ENCODE data around the gene LAMB2.

Gene LAMB2

DNA sequence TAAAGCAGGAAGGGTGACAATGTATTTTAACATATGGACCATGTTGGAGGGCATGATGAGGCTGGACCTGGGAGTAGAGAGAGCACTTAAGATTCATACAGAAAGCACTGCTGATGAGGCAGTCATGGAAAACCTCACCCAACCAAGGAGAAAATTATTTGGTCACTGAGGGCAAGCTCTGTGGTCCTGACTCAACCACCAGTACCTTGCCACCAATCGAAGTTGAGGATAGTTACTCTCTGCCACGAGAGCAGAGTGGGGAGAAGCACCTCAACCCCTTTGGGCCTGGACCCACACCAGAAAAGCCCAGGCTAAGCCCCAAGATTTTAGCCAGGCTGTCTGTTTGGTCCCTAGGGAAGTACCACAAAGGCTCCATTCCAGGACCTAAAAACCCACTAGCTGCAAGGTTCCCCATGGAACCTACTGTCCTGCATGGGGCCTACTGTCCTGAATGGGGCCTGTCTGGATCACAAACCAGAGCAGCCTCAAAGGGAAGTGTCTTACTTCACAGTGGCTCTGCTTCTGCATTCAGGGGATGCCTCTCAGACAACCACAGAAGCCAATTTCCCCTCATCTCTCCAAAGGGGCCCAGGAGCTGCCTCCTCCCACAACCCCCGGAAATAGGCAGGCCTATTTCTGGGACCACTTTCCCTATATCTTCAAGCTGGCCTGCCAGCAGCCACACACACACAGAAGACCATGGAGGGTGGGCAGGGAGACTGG is 29.1 kb upstream of the LAMB2 start:
- ChIA-PET CTCF (no interaction called here), POLR2A (ENCODE audit: low non-redundant PET) (no interaction called here)
- DNase-seq (ENCODE audit: low spot score) = no peak
- H3K27ac ChIP-seq = peak overlapping the region; percentile 35
- TF ChIP-seq, protein P1, sequence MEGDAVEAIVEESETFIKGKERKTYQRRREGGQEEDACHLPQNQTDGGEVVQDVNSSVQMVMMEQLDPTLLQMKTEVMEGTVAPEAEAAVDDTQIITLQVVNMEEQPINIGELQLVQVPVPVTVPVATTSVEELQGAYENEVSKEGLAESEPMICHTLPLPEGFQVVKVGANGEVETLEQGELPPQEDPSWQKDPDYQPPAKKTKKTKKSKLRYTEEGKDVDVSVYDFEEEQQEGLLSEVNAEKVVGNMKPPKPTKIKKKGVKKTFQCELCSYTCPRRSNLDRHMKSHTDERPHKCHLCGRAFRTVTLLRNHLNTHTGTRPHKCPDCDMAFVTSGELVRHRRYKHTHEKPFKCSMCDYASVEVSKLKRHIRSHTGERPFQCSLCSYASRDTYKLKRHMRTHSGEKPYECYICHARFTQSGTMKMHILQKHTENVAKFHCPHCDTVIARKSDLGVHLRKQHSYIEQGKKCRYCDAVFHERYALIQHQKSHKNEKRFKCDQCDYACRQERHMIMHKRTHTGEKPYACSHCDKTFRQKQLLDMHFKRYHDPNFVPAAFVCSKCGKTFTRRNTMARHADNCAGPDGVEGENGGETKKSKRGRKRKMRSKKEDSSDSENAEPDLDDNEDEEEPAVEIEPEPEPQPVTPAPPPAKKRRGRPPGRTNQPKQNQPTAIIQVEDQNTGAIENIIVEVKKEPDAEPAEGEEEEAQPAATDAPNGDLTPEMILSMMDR (conservative IDR thresholded peaks at IDR 0.05; ENCODE audit: low read depth) = no peak

DNA sequence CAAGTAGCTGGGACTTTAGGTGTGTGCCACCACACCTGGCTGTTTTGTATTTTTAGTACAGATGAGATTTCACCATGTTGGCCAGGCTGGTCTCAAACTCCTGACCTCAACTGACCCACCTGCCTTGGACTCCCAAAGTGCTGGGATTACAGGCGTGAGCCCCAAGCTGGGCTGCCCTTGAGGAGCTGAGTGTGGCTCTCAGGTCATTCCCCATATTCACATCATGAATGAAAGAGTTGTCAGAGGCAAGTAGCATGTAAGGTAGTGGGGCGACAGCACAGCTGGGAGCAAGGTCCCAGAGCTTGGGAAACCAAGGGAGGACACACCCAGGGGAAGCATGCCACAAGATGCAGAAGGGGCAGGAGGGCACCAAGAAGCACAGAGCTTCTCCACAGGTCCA is 28.3 kb upstream of the LAMB2 start:
- no peak for DNase-seq (ENCODE audit: low spot score)
- POLR2A ChIA-PET (ENCODE audit: low non-redundant PET) = no interaction called here
- peak overlapping the region; percentile 35 for H3K27ac ChIP-seq
- TF ChIP-seq, protein P1 (conservative IDR thresholded peaks at IDR 0.05; ENCODE audit: low read depth) = no peak
- CTCF ChIA-PET = interaction anchor here (0.6 kb wide), 1 partner anchor 1892 kb away, joined by 3 read pairs; no protein-coding TSS in a partner anchor

DNA sequence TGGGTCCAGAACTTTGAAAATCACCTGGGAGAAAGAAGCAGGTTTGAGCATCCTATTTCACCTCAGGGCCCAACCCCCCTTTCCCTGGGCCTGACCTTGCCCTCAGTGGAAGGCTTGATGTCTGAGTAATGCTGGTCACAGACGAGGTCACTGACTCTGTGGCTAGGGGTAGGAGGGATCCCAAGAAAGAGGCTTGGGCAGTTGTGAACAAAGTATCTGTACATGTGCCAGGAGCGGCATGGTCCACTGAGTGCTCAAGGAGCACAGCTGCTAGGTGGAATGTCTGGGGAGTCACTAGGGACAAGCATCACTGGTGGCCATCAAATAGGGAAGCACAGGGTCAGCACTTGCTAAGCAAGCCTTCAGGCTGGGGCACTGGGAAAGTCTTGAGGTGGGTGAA is 25.9 kb upstream of the LAMB2 start:
- TF ChIP-seq, protein P1 (conservative IDR thresholded peaks at IDR 0.05; ENCODE audit: low read depth) = no peak
- peak overlapping the region; percentile 39 for H3K27ac ChIP-seq
- ChIA-PET CTCF (interaction anchor here (0.5 to 0.9 kb wide), 3 partner anchors 22 to 86 kb away, joined by 3 to 4 read pairs (median 3); no protein-coding TSS in a partner anchor), POLR2A (ENCODE audit: low non-redundant PET) (no interaction called here)
- DNase-seq (ENCODE audit: low spot score) = no peak

DNA sequence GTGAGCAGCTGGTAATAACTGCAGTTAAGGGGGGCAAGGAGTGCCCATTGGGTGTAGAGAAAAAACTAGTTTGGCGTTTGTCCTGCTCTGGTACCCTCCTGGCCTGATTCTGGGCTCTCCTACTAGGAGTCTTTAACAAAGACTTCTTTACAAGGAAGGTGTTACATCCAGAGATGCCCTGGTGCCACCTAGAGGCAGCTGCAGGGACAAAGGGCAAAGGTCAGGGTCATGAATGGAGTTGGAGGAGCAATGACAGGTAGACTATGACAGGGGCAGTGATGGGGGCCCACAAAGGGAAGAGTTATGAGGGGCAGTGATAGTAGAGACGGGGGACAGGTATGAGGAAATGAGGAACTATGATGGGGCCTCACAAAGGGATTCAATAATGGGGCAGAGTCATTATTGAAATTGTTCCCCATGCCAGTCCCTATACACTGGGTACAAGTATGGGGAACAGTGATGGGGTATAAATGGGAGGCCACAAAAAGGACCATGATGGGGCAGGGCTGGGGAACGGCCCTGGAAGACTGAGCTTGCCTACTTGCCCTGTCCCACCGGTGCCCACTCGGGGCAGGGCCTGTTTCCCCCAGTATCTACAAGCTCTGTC is 25.4 kb upstream of the LAMB2 start:
- peak overlapping the region; percentile 39 for H3K27ac ChIP-seq
- POLR2A ChIA-PET (ENCODE audit: low non-redundant PET) = no interaction called here
- CTCF ChIA-PET = interaction anchor here (0.5 to 0.9 kb wide), 3 partner anchors 22 to 86 kb away, joined by 3 to 4 read pairs (median 3); no protein-coding TSS in a partner anchor
- TF ChIP-seq, protein P1 (conservative IDR thresholded peaks at IDR 0.05; ENCODE audit: low read depth) = peak; percentile 60
- DNase-seq (ENCODE audit: low spot score) = no peak

DNA sequence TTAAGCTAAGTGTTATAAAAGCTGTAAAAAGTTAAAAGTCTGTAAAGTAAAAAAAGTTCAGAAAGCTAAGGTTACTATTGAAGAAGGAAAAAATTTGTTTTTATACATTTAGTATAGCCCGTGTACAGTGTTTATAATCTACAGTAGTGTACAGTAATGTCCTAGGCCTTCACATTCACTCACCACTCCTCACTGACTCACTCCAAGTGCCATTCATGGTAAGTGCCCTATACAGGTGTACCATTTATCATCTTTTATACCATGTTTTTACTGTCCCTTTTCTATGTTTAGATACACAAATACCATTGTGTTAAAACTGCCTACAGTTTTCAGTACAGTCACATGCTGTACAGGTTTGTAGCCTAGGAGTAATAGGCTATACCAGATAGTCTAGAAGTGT is 24.4 kb upstream of the LAMB2 start:
- no peak overlapping the region for H3K27ac ChIP-seq
- ChIA-PET CTCF (no interaction called here), POLR2A (ENCODE audit: low non-redundant PET) (no interaction called here)
- TF ChIP-seq, protein P1 (conservative IDR thresholded peaks at IDR 0.05; ENCODE audit: low read depth) = no peak
- no peak for DNase-seq (ENCODE audit: low spot score)

DNA sequence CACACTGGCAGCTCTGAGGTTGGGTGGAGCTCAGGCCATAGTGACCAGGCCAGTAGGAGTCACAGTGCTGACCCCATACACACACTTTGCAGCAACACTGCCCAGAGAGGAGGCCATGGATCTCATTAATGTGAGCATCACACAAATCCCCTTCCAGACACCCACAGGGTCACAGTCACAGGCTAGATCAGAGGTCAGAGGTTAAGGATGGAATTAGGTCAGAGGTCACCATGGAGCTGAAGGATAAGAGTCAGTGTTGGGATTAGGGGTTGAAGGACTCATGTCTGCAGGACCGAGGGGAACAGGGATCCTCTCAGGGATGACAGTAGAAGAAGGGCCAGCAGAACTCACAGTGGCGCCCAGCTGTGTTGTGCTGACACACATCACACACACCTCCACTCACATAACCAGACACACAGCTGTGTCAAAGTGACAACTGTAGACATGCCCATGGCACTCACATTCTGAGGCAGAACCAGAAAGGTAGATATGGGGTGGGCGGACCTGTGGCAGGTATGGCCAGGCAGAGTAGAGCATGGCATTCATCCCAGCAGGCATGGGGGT is 20.6 kb upstream of the LAMB2 start:
- CTCF ChIA-PET = interaction anchor here (0.6 kb wide), 2 partner anchors 23 to 33 kb away, joined by 3 to 4 read pairs; partner anchors contain the start of gene USP19
- TF ChIP-seq, protein P1 (conservative IDR thresholded peaks at IDR 0.05; ENCODE audit: low read depth) = no peak
- no peak overlapping the region for H3K27ac ChIP-seq
- POLR2A ChIA-PET (ENCODE audit: low non-redundant PET) = no interaction called here
- DNase-seq (ENCODE audit: low spot score) = no peak

All from RWPE1 (cell line).